Measurements from ENCODE around the gene LRPPRC. TPM values are rescaled to one million over a fixed set of nuclear protein-coding genes. Genes with fewer than 3 reads are reported as not detected.

Gene LRPPRC
- total RNA-seq, 1 donor from 2014 or later = 56.1 TPM

GRCh38 chr2:43993437-43993836, 2.4 kb downstream of the LRPPRC start:
- Histone ChIP-seq H3K9me3 (no peaks in the 10 kb centered on the region), H3K36me3 (peaks cover 4% of the 10 kb centered on the region), H3K4me1 (peaks cover 21% of the 10 kb centered on the region), H3K27me3 (no peaks in the 10 kb centered on the region), H3K27ac (no peak overlapping the region), H3K4me3 (no peak overlapping the region)
- intact Hi-C loops (cut with DNase I) = no loop called here
- no peak for TF ChIP-seq CTCF (IDR thresholded peaks at IDR 0.05)
- no peak for DNase-seq
- no peak for ATAC-seq

GRCh38 chr2:43989545-43989944, 6.2 kb downstream of the LRPPRC start:
- Histone ChIP-seq H3K36me3 (peaks cover 4% of the 10 kb centered on the region), H3K27ac (no peak overlapping the region), H3K4me3 (no peak overlapping the region), H3K27me3 (no peaks in the 10 kb centered on the region), H3K4me1 (peaks cover 13% of the 10 kb centered on the region), H3K9me3 (no peaks in the 10 kb centered on the region)
- intact Hi-C loops (cut with DNase I) = no loop called here
- DNase-seq (no peak), ATAC-seq (no peak)
- TF ChIP-seq CTCF (IDR thresholded peaks at IDR 0.05) = no peak

- Histone ChIP-seq H3K4me1 (no peaks in the 10 kb centered on the region), H3K27ac (no peak overlapping the region), H3K27me3 (no peaks in the 10 kb centered on the region), H3K36me3 (peaks cover 12% of the 10 kb centered on the region), H3K4me3 (no peak overlapping the region), H3K9me3 (no peaks in the 10 kb centered on the region)
- intact Hi-C loops (cut with DNase I) = no loop called here
- ATAC-seq (no peak), DNase-seq (no peak)
- TF ChIP-seq CTCF (IDR thresholded peaks at IDR 0.05) = no peak
These were observed 9.2 kb downstream of the LRPPRC start for GRCh38 chr2:43986600-43986999.

GRCh38 chr2:43985359-43985758, 10.4 kb downstream of the LRPPRC start:
- intact Hi-C loops (cut with DNase I) = no loop called here
- Histone ChIP-seq H3K36me3 (peaks cover 22% of the 10 kb centered on the region), H3K9me3 (no peaks in the 10 kb centered on the region), H3K4me1 (no peaks in the 10 kb centered on the region), H3K4me3 (no peak overlapping the region), H3K27ac (no peak overlapping the region), H3K27me3 (no peaks in the 10 kb centered on the region)
- ATAC-seq (no peak), DNase-seq (no peak)
- no peak for TF ChIP-seq CTCF (IDR thresholded peaks at IDR 0.05)

GRCh38 chr2:43984533-43984932, 11.3 kb downstream of the LRPPRC start:
- no peak for DNase-seq
- intact Hi-C loops (cut with DNase I) = no loop called here
- no peak for ATAC-seq
- peaks cover 28% of the 10 kb centered on the region for H3K36me3 ChIP-seq
- H3K27me3 ChIP-seq = no peaks in the 10 kb centered on the region
- TF ChIP-seq CTCF (IDR thresholded peaks at IDR 0.05) = no peak
- no peak overlapping the region for H3K27ac ChIP-seq
- H3K9me3 ChIP-seq = no peaks in the 10 kb centered on the region
- H3K4me3 ChIP-seq = no peak overlapping the region
- H3K4me1 ChIP-seq = no peaks in the 10 kb centered on the region

- no peak for ATAC-seq
- Histone ChIP-seq H3K4me3 (no peak overlapping the region), H3K27ac (no peak overlapping the region), H3K27me3 (no peaks in the 10 kb centered on the region), H3K4me1 (no peaks in the 10 kb centered on the region), H3K9me3 (no peaks in the 10 kb centered on the region), H3K36me3 (peaks cover 61% of the 10 kb centered on the region)
- DNase-seq = no peak
- TF ChIP-seq CTCF (IDR thresholded peaks at IDR 0.05) = no peak
- intact Hi-C loops (cut with DNase I) = no loop called here
These were observed 14.9 kb downstream of the LRPPRC start for GRCh38 chr2:43980902-43981301.

Data from upper lobe of right lung (tissue), 1 donor.